ENCODE data around the gene TMEM101.
A peak's percentile ranks its signal among the peaks of the same experiment; 100 is the strongest.

Gene TMEM101

DNA sequence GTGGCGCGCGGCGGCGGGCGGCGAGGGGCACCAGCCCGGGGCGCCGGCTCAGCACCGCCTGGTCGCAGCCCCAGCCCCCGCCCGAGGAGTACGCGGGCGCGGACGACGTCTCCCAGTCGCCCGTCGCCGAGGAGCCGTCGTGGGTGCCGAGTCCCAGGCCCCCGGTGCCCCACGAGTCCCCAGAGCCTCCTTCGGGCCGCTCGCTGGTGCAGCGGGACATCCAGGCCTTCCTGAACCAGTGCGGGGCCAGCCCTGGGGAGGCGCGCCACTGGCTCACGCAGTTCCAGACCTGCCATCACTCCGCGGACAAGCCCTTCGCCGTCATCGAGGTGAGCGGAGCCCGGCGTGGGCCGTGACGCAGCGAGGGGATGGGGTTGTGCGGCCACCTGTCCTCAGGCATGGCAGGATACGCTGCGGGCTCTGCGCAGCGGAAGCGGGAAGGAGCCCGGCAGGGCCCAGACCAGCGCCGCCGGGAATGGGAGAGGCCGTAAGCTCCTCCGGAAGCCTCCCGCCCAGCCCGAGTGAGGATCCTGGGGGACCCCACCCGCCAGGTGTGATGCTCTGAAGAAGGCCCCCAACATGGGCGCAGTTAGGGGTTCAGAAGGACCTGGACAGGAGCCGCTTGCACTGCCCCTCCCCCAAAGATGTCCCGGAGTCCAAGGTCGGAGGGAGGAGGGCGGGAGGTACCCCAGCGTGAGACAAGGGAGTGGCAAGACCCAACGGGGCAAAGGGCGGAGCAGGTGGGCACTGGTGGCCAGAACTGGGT, 9.8 kb downstream of the TMEM101 start:
- DNase-seq (ENCODE audit: low read depth): no peak
- TF ChIP-seq, protein P1, sequence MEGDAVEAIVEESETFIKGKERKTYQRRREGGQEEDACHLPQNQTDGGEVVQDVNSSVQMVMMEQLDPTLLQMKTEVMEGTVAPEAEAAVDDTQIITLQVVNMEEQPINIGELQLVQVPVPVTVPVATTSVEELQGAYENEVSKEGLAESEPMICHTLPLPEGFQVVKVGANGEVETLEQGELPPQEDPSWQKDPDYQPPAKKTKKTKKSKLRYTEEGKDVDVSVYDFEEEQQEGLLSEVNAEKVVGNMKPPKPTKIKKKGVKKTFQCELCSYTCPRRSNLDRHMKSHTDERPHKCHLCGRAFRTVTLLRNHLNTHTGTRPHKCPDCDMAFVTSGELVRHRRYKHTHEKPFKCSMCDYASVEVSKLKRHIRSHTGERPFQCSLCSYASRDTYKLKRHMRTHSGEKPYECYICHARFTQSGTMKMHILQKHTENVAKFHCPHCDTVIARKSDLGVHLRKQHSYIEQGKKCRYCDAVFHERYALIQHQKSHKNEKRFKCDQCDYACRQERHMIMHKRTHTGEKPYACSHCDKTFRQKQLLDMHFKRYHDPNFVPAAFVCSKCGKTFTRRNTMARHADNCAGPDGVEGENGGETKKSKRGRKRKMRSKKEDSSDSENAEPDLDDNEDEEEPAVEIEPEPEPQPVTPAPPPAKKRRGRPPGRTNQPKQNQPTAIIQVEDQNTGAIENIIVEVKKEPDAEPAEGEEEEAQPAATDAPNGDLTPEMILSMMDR (conservative IDR thresholded peaks at IDR 0.05; ENCODE audit: low read depth, low read length): no peak
- H3K4me3 ChIP-seq (ENCODE audit: low read length): peak overlapping the region; percentile 38

DNA sequence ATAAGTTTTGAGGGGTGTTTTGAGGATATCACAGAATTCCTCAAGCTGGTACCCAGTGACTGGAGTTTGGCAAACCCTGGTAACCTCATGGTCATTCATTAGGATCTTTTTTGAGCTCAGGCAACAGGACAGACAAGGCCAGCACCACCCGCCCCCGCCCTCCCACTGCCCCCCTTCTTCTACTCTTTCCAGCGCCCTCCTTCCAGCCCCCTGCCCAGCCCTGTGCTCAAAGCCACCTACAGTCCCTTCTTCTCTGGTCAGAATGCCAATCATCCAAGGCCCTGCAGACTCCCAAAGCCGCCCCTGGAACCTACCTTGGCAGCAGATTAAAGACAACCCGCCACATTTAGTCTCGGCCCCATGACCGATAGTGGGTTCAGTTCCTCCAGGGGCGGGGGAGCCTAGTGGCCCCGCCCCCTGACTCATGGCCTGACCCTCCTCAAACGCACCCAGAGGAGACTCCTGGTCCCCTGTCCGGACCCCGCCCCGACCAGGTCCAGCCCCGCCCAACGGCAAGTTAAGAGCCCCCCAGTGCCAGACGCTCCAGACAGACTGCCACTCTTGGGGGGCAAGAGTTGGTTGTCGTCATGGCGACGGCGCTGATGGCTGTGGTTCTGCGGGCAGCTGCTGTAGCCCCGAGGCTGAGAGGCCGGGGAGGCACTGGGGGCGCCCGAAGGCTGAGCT, 10.5 kb downstream of the TMEM101 start, which contains the start of gene NAGS:
Gene NAGS (plus strand): TSS at position 546 of the 684 bp plus-strand sequence. CDS start 42 bp downstream, at position 588.
- no peak for DNase-seq (ENCODE audit: low read depth)
- TF ChIP-seq, protein P1 (conservative IDR thresholded peaks at IDR 0.05; ENCODE audit: low read depth, low read length): no peak
- H3K4me3 ChIP-seq (ENCODE audit: low read length): peak within 1 kb of the TSS; percentile 38

DNA sequence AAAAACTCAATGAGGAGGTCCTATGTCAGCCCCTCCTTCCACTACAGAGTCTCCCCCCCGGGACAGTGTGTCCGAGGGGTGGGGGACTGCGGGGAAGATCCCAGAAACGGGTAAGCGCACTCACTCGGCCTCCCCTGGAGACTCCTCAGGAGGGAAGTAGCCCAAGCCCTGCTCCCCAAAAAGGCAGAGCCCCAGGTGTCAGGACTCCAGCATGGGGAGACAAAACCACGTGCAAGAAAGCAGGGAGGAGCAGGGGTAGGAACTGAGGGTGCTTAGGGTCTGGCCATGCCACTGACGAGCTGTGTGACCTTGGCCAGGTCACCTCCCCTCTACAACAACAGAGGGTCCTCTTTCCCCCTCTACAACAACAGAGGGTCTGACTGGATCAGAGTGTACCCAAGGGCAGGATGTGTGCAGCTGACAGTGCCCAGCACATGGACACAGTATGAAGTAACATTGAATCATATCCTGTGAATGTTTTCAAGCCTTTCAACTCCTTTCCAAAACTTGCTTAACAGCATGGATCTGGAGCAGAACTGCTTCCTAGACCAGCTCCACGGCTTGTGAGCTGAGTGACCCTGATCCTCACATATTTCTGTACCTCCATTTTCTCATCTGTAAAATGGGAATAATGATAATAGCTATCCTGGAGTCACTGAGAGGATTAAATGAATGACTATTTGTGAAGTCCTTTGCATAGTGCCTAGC, 12.5 kb downstream of the TMEM101 start:
- no peak for DNase-seq (ENCODE audit: low read depth)
- TF ChIP-seq, protein P1 (conservative IDR thresholded peaks at IDR 0.05; ENCODE audit: low read depth, low read length): no peak
- no peak overlapping the region for H3K4me3 ChIP-seq (ENCODE audit: low read length)

DNA sequence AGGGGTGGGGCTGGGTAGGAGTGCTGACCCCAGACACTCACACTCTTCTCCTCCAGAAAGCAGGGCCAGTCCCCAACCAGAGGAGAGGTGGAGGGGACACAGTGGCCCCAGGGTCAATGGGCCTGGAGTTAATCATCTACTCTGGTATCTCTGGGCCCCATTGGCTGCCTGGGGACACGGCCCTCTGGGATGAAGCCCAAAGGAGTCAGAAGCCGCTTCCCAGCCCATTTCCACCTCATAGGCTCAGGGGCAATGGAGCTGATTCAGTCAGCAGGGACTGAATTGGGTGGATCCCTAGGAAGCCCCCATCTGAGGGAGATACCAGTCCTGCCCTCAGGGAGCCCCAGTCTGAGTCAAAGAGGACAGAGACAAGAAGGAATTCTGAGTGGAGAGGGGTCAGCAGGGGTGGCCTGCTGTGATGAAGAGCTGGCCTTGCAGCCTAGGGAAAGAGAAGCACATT, 13.3 kb downstream of the TMEM101 start:
- TF ChIP-seq, protein P1 (conservative IDR thresholded peaks at IDR 0.05; ENCODE audit: low read depth, low read length): no peak
- no peak overlapping the region for H3K4me3 ChIP-seq (ENCODE audit: low read length)
- DNase-seq (ENCODE audit: low read depth): no peak

DNA sequence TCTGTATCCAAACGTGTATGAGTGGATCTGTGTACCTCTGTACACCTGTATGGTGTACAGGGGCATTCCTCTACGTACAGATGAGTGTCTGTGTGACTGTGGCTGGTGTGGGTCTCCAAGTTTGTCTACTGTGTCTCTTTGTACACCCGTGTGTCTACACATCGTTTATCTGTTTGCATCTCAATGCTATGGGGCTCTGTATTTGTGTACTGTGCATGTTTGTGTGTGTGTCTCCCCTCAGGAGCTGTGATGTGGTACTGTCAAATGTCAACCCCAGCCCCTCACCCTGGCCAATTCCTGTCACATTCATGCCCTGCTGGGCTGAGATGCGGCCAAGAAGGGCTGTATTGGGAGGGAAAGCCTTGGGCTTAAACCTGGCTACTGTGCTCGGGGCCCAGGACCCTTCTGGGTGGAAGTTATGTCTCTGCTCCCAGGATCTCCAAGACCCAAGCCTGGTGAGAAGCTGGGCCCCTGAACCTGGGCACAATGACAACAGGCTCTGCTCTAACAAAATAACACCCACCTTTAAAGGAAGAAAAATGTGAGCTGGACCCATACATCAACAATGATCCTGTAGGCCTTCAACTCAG, 13.8 kb downstream of the TMEM101 start:
- TF ChIP-seq, protein P1 (conservative IDR thresholded peaks at IDR 0.05; ENCODE audit: low read depth, low read length): no peak
- H3K4me3 ChIP-seq (ENCODE audit: low read length): no peak overlapping the region
- DNase-seq (ENCODE audit: low read depth): no peak

DNA sequence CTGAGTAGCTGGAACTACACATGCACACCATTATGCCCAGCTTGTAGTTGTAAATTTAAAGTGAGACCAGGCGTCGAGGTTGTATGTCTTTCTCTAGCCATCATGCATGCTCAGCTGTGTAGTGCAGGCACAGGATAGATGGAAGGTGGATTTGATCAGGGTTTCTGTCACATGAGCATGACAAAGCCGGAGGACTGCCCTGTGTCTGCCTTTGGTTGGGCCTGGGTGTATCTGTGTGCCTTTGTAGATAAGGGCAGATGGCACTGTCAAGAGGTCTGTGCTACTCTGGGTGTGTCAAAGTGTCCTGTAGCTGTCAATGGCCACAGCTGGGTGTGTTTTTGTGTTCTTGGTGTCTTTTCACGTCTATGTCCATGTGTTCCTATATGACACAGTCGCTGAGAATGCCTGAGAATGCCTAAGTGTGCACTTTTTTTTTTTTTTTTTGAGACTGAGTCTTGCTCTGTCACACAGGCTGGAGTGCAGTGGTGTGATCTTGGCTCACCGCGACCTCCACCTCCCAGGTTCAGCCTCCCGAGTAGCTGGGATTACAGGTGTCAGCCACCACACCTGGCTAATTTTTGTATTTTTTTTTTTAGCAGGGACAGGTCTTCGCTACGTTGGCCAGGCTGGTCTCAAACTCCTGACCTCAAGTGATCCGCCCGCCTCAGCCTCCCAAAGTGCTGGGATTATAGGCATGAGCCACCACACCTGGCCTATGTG, 14.5 kb downstream of the TMEM101 start:
- H3K4me3 ChIP-seq (ENCODE audit: low read length): no peak overlapping the region
- no peak for DNase-seq (ENCODE audit: low read depth)
- TF ChIP-seq, protein P1 (conservative IDR thresholded peaks at IDR 0.05; ENCODE audit: low read depth, low read length): no peak

Measured in retinal pigment epithelial cell (primary cell).